Endodermal cell (in vitro differentiated cells): ENCODE data around the gene MON1A. TPM values are rescaled to one million over a fixed set of nuclear protein-coding genes. Genes with fewer than 3 reads are reported as not detected.
A peak's percentile ranks its signal among the peaks of the same experiment; 100 is the strongest.

Experiments
- DNase-seq: peaks from one replicate; pipeline ENCODE4 v3.0.0-alpha.2; 2017
- H3K27ac ChIP-seq: 2 replicates; pipeline ENCODE4 v1.5.1; 2013; ENCODE audit warnings: mild to moderate bottlenecking, low read depth, low read length, moderate library complexity
- H3K27me3 ChIP-seq: 2 replicates; pipeline ENCODE4 v1.6.1; 2013; ENCODE audit warnings: mild to moderate bottlenecking, low read length, moderate library complexity; ENCODE audit not compliant: insufficient read depth, control insufficient read depth, poor library complexity, severe bottlenecking
- H3K36me3 ChIP-seq: 2 replicates; pipeline ENCODE4 v1.7.0; 2013; ENCODE audit warnings: mild to moderate bottlenecking, low read length, moderate library complexity; ENCODE audit not compliant: control insufficient read depth, insufficient read depth
- H3K4me1 ChIP-seq: one replicate; pipeline ENCODE4 v1.7.0; 2013; ENCODE audit warnings: low read length; ENCODE audit not compliant: control insufficient read depth, insufficient read depth
- H3K4me3 ChIP-seq: 2 replicates; pipeline ENCODE4 v1.5.1; 2013; ENCODE audit warnings: mild to moderate bottlenecking, low read length, moderate library complexity
- H3K9ac ChIP-seq: 2 replicates; pipeline ENCODE4 v1.6.1; 2013; ENCODE audit warnings: mild to moderate bottlenecking, low read length, moderate library complexity; ENCODE audit not compliant: poor library complexity, severe bottlenecking; ENCODE audit errors: extremely low read depth
- H3K9me3 ChIP-seq: 2 replicates; pipeline ENCODE4 v1.6.1; 2013; ENCODE audit warnings: mild to moderate bottlenecking, low read length, moderate library complexity; ENCODE audit not compliant: control insufficient read depth
- H3K27ac Mint-ChIP-seq: 2 replicates; pipeline ENCODE4 v1.8.0; 2020; ENCODE audit warnings: mixed read lengths
- H3K27me3 Mint-ChIP-seq: 2 replicates; pipeline ENCODE4 v1.8.0; 2021; ENCODE audit warnings: mild to moderate bottlenecking, mixed read lengths; ENCODE audit not compliant: insufficient read depth
- H3K36me3 Mint-ChIP-seq: 2 replicates; pipeline ENCODE4 v1.8.0; 2020; ENCODE audit warnings: low read depth, mixed read lengths
- H3K4me1 Mint-ChIP-seq: 2 replicates; pipeline ENCODE4 v1.8.0; 2020; ENCODE audit warnings: mixed read lengths
- H3K4me3 Mint-ChIP-seq: 2 replicates; pipeline ENCODE4 v1.8.0; 2020; ENCODE audit warnings: mild to moderate bottlenecking, moderate library complexity, mixed read lengths
- H3K9me3 Mint-ChIP-seq: 2 replicates; pipeline ENCODE4 v1.8.0; 2020; ENCODE audit warnings: mild to moderate bottlenecking, mixed read lengths
- CTCF ChIP-seq: fragments of 200-600 bp; sonication (generic); conservative IDR thresholded peaks from 2 replicates; pipeline ENCODE4 v1.5.0; 2021; ENCODE audit warnings: antibody characterized with exemption, mild to moderate bottlenecking
- WGBS, 2 experiments: methylation state at CpG; one replicate each; pipeline versions ENCODE4 v1.1.5 to v1.1.7; 2013; ENCODE audit warnings: missing lambda C conversion rate in 2 of 2, mixed read lengths in 1 of 2; ENCODE audit not compliant: insufficient coverage in 1 of 2, insufficient read length in 1 of 2; 5-methylcytosine and 5-hydroxymethylcytosine counted together
- total RNA-seq, 2 donors: library from RNA; stranded (reverse); fragmentation: NEBNext Ultra II Directional in 1 of 2; extraction: Animal tissue kit (Norgen Biotek cat#: 25700) in 1 of 2; gene quantifications; 2 replicates in 1 of 2; 3 replicates in 1 of 2; pipeline ENCODE4 v1.2.1, GENCODE V29; 2021

Gene MON1A
- total RNA-seq, 2 donors from 2014 or later, result 4.1 to 6.2 TPM

GRCh38 chr3:49930922-49931321 is 1.3 kb upstream of the MON1A start:
- H3K36me3 Mint-ChIP-seq, result no peaks in the 10 kb centered on the region
- Histone ChIP-seq H3K27ac (no peak overlapping the region), H3K9me3 (no peaks in the 10 kb centered on the region), H3K27me3 (no peaks in the 10 kb centered on the region), H3K4me1 (peaks cover 6% of the 10 kb centered on the region), H3K36me3 (no peaks in the 10 kb centered on the region), H3K9ac (no peak overlapping the region), H3K4me3 (no peak overlapping the region)
- peak; percentile 67 for TF ChIP-seq CTCF
- H3K9me3 Mint-ChIP-seq, result no peaks in the 10 kb centered on the region
- 7% methylated on average over 1 of the region's 1 CpG; no CpG with 5 or more reads in 1 of the 2 experiments for WGBS, 2 experiments
- H3K27ac Mint-ChIP-seq, result peak overlapping the region; percentile 84
- no peak overlapping the region for H3K4me3 Mint-ChIP-seq
- H3K4me1 Mint-ChIP-seq, result peaks cover 14% of the 10 kb centered on the region
- peak; percentile 92 for DNase-seq
- no peaks in the 10 kb centered on the region for H3K27me3 Mint-ChIP-seq

DNA sequence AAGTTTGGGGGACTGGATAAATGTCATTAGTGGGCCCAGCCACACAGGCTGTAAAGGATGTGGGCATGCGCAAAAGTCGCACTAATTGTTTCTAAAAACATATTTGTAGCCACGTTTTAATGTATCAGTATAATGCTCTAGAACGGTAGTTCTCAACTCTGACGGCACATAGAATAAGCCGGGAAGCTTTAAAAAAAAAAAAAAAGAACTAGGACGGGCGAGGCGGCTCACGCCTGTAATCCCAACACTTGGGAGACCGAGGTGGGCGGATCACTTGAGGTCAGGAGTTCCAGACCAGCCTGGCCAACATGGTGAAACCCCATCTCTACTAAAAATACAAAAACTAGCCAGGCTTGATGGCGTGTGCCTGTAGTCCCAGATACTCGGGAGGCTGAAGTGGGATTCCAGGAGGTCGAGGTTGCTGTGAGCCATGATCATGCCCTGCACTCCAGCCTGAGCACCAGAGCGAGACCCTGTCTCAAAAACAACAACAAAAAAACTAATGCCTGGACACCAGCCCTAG is 618 bp upstream of the MON1A start:
- H3K4me1 Mint-ChIP-seq, result peaks cover 14% of the 10 kb centered on the region
- Histone ChIP-seq H3K27ac (no peak overlapping the region), H3K9ac (no peak overlapping the region), H3K36me3 (no peaks in the 10 kb centered on the region), H3K4me3 (peak overlapping the region; percentile 82), H3K27me3 (no peaks in the 10 kb centered on the region), H3K4me1 (peaks cover 6% of the 10 kb centered on the region), H3K9me3 (no peaks in the 10 kb centered on the region)
- WGBS, 2 experiments, result 76 to 90% methylated on average over 11 to 16 of the region's 16 CpGs
- no peak for TF ChIP-seq CTCF
- H3K9me3 Mint-ChIP-seq, result no peaks in the 10 kb centered on the region
- peak; percentile 58 for DNase-seq
- no peaks in the 10 kb centered on the region for H3K27me3 Mint-ChIP-seq
- no peaks in the 10 kb centered on the region for H3K36me3 Mint-ChIP-seq
- peak overlapping the region; percentile 84 for H3K27ac Mint-ChIP-seq
- H3K4me3 Mint-ChIP-seq, result peak overlapping the region; percentile 73

- Histone ChIP-seq H3K4me1 (peaks cover 6% of the 10 kb centered on the region), H3K27ac (no peak overlapping the region), H3K27me3 (no peaks in the 10 kb centered on the region), H3K9ac (no peak overlapping the region), H3K36me3 (no peaks in the 10 kb centered on the region), H3K4me3 (peak overlapping the region; percentile 82), H3K9me3 (no peaks in the 10 kb centered on the region)
- TF ChIP-seq CTCF, result no peak
- Mint-ChIP-seq H3K27ac (no peak overlapping the region), H3K4me3 (peak overlapping the region; percentile 73), H3K4me1 (peaks cover 14% of the 10 kb centered on the region), H3K36me3 (peaks cover 3% of the 10 kb centered on the region), H3K27me3 (no peaks in the 10 kb centered on the region), H3K9me3 (no peaks in the 10 kb centered on the region)
- 89 to 100% methylated on average over 2 to 5 of the region's 5 CpGs for WGBS, 2 experiments
- peak; percentile 57 for DNase-seq
Observed at GRCh38 chr3:49928481-49929017, 1.1 kb downstream of the MON1A start.
